WTC11 (cell line): ENCODE measurements around the gene LHX4.

Experiments used
- ESRRA ChIP-seq: sonication (generic); formaldehyde crosslinking; IDR thresholded peaks from 2 replicates; pipeline ENCODE4 v1.8.1; 2022; ENCODE audit warnings: mild to moderate bottlenecking, missing genetic modification reagents, borderline replicate concordance
- FOXJ3 ChIP-seq: sonication (generic); formaldehyde crosslinking; IDR thresholded peaks from 2 replicates; pipeline ENCODE4 v1.9.0; 2021; ENCODE audit warnings: missing genetic modification reagents, mild to moderate bottlenecking, borderline replicate concordance
- JUN ChIP-seq: sonication (generic); formaldehyde crosslinking; IDR thresholded peaks from 2 replicates; pipeline ENCODE4 v1.8.0; 2023; ENCODE audit warnings: mild to moderate bottlenecking, missing genetic modification reagents
- NFYB ChIP-seq: sonication (generic); formaldehyde crosslinking; conservative IDR thresholded peaks from 2 replicates; pipeline ENCODE4 v1.8.0; 2022; ENCODE audit warnings: low read depth, missing genetic modification reagents

GRCh38 chr1:180235502-180236239, 5.6 kb downstream of the LHX4 start:
- no peak for TF ChIP-seq ESRRA (CRISPR knock-in tag)
- no peak for TF ChIP-seq FOXJ3 (CRISPR knock-in tag)
- TF ChIP-seq JUN (CRISPR knock-in tag): no peak
- TF ChIP-seq NFYB: no peak
